ENCODE results near the gene CACNA1D.

DNA sequence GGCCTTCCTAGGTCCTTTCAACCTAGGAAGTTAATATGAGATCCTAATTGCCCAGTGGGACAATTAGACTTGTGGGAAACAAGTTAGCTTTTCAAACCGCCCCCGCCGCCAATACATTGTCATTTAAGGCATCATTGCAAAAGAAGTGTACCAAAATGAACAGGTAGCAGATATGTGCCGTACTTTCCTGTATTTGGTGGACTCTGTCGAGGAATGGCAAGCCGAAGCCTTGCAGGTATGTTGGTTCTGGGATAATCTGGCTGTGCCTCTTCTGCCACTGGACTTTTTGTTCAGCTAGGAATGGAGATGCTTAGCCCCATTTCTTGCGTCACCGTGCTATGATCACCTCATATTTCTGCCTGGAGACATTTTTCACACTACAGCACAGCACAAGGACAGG lies 157.5 kb downstream of the CACNA1D start:
- TF ChIP-seq POLR2AphosphoS5 (IDR thresholded peaks at IDR 0.05; ENCODE audit: low read depth, low read length) (no peak), POLR2A (IDR thresholded peaks at IDR 0.05; ENCODE audit: low read depth, low read length) (no peak), PAX5 (IDR thresholded peaks at IDR 0.05; ENCODE audit: insufficient read depth, low read length, severe bottlenecking) (no peak)
